HL-60 (cell line): Measurements from ENCODE around the gene KCMF1.
A peak's percentile ranks its signal among the peaks of the same experiment; 100 is the strongest.

Experiments used
- DNase-seq, 2 experiments: peaks; one replicate each; pipeline ENCODE4 v3.0.0-alpha.2; 2010 to 2020; ENCODE audit warnings: low read depth in 1 of 2, low spot score in 1 of 2
- H3K27ac ChIP-seq: fragments of 250-450 bp; sonication (Bioruptor Pico); replicated peaks from 2 replicates; pipeline ENCODE4 v1.5.1; 2020; ENCODE audit warnings: mild to moderate bottlenecking, moderate library complexity
- H3K27me3 ChIP-seq: fragments of 250-450 bp; sonication (Bioruptor Pico); 2 replicates; pipeline ENCODE4 v1.5.1; 2021; ENCODE audit warnings: mild to moderate bottlenecking, moderate library complexity; ENCODE audit not compliant: insufficient read depth, poor library complexity, severe bottlenecking
- H3K4me3 ChIP-seq: replicated peaks from 2 replicates; pipeline ENCODE4 v1.5.1; 2011; ENCODE audit warnings: mild to moderate bottlenecking, control low read depth, low read length; ENCODE audit not compliant: insufficient read depth
- GABPA ChIP-seq: IDR thresholded peaks from 2 replicates; pipeline ENCODE4 v1.6.1; 2012; ENCODE audit warnings: low read depth
- POLR2AphosphoS5 ChIP-seq: IDR thresholded peaks from 2 replicates; pipeline ENCODE4 v1.6.1; 2012; ENCODE audit warnings: low read depth
- SPI1 ChIP-seq: IDR thresholded peaks from 2 replicates; pipeline ENCODE4 v1.6.1; 2012; ENCODE audit warnings: low read depth, mild to moderate bottlenecking, borderline replicate concordance
- TF ChIP-seq, protein P1 (sequence below): IDR thresholded peaks from 2 replicates; pipeline ENCODE4 v1.6.1; 2012; ENCODE audit warnings: low read depth; ENCODE audit not compliant: insufficient replicate concordance
- TF ChIP-seq, protein P2 (sequence below): IDR thresholded peaks from one replicate; pipeline ENCODE4 v1.5.1; 2011; ENCODE audit warnings: low read length, control low read depth, inconsistent platforms; ENCODE audit not compliant: insufficient read depth

The KCMF1 gene

GRCh38 chr2:84971510-84972206 lies 697 bp downstream of the KCMF1 start:
- peak overlapping the region; percentile 74 for H3K27ac ChIP-seq
- peak overlapping the region; percentile 64 for H3K4me3 ChIP-seq
- TF ChIP-seq GABPA (no peak), SPI1 (no peak), POLR2AphosphoS5 (peak; percentile 32; the same call in 1 of the 2 replicates)
- TF ChIP-seq, protein P1, sequence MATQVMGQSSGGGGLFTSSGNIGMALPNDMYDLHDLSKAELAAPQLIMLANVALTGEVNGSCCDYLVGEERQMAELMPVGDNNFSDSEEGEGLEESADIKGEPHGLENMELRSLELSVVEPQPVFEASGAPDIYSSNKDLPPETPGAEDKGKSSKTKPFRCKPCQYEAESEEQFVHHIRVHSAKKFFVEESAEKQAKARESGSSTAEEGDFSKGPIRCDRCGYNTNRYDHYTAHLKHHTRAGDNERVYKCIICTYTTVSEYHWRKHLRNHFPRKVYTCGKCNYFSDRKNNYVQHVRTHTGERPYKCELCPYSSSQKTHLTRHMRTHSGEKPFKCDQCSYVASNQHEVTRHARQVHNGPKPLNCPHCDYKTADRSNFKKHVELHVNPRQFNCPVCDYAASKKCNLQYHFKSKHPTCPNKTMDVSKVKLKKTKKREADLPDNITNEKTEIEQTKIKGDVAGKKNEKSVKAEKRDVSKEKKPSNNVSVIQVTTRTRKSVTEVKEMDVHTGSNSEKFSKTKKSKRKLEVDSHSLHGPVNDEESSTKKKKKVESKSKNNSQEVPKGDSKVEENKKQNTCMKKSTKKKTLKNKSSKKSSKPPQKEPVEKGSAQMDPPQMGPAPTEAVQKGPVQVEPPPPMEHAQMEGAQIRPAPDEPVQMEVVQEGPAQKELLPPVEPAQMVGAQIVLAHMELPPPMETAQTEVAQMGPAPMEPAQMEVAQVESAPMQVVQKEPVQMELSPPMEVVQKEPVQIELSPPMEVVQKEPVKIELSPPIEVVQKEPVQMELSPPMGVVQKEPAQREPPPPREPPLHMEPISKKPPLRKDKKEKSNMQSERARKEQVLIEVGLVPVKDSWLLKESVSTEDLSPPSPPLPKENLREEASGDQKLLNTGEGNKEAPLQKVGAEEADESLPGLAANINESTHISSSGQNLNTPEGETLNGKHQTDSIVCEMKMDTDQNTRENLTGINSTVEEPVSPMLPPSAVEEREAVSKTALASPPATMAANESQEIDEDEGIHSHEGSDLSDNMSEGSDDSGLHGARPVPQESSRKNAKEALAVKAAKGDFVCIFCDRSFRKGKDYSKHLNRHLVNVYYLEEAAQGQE: no peak
- TF ChIP-seq, protein P2, sequence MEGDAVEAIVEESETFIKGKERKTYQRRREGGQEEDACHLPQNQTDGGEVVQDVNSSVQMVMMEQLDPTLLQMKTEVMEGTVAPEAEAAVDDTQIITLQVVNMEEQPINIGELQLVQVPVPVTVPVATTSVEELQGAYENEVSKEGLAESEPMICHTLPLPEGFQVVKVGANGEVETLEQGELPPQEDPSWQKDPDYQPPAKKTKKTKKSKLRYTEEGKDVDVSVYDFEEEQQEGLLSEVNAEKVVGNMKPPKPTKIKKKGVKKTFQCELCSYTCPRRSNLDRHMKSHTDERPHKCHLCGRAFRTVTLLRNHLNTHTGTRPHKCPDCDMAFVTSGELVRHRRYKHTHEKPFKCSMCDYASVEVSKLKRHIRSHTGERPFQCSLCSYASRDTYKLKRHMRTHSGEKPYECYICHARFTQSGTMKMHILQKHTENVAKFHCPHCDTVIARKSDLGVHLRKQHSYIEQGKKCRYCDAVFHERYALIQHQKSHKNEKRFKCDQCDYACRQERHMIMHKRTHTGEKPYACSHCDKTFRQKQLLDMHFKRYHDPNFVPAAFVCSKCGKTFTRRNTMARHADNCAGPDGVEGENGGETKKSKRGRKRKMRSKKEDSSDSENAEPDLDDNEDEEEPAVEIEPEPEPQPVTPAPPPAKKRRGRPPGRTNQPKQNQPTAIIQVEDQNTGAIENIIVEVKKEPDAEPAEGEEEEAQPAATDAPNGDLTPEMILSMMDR: no peak
- no peaks in the 10 kb centered on the region for H3K27me3 ChIP-seq
- peak in 1 of 2 experiments; percentile 57 for DNase-seq

GRCh38 chr2:84972207-84972783 lies 1.3 kb downstream of the KCMF1 start:
- DNase-seq: no peak
- H3K27me3 ChIP-seq: no peaks in the 10 kb centered on the region
- H3K4me3 ChIP-seq: peak overlapping the region; percentile 64
- H3K27ac ChIP-seq: peak overlapping the region; percentile 74
- no peak for TF ChIP-seq GABPA
- TF ChIP-seq POLR2AphosphoS5: no peak; the same call in 1 of the 2 replicates
- TF ChIP-seq SPI1: no peak
- TF ChIP-seq, protein P1: no peak
- TF ChIP-seq, protein P2: no peak

DNA sequence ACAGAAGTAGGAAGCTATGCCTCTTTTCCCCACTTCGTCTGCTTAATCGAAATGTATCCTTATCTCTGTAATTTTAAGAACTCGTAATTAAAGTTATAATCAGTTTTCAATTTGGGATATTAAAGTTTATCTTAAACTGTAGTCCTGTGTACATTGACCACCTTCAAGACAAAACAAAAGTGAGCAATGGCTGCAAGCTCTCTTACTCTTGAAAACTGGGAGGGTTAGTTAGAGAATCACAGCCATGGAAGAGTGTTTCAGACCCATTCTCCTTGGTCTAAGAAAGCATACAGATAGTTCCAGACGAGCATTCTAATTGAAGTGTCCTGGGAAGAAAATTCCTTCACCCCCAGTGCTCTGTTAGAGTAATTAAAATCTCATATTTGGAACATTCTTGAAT lies 2.0 kb downstream of the KCMF1 start:
- peak overlapping the region; percentile 74 for H3K27ac ChIP-seq
- no peak for DNase-seq

More for the DNA sequence above, 2.0 kb downstream of the KCMF1 start:
- Histone ChIP-seq H3K4me3 (peak overlapping the region; percentile 64), H3K27me3 (no peaks in the 10 kb centered on the region)
- TF ChIP-seq, protein P2: no peak
- TF ChIP-seq GABPA (no peak), SPI1 (no peak), POLR2AphosphoS5 (no peak)
- TF ChIP-seq, protein P1: no peak
